K562 (cell line): ENCODE results near the gene ZNF514. TPM values are rescaled to one million over a fixed set of nuclear protein-coding genes. Genes with fewer than 3 reads are reported as not detected.

Source experiments
- ARID1B ChIP-seq: fragments of 450-650 bp; IDR thresholded peaks from 2 replicates; pipeline ENCODE4 v1.6.1; 2016; ENCODE audit warnings: antibody characterized with exemption, mild to moderate bottlenecking, inconsistent platforms
- BRD9 ChIP-seq: fragments of 450-650 bp; IDR thresholded peaks from 2 replicates; pipeline ENCODE4 v1.6.1; 2018; ENCODE audit warnings: low read depth; ENCODE audit not compliant: partially characterized antibody
- DIDO1 ChIP-seq: fragments of 450-650 bp; IDR thresholded peaks from 2 replicates; pipeline ENCODE4 v1.6.1; 2016; ENCODE audit warnings: low read depth, missing biosample characterization, missing genetic modification characterization
- HCFC1 ChIP-seq: IDR thresholded peaks from 2 replicates; pipeline ENCODE4 v1.6.1; 2012; ENCODE audit warnings: low read depth, low read length, improper control_type of control experiment
- HDAC1 ChIP-seq, 2 experiments: fragments of 450-650 bp; IDR thresholded peaks; 2 replicates each; pipeline ENCODE4 v1.6.1; 2016 to 2017; ENCODE audit warnings: inconsistent platforms in 1 of 2, mild to moderate bottlenecking in 1 of 2, moderate library complexity in 1 of 2
- LEF1 ChIP-seq: fragments of 450-650 bp; IDR thresholded peaks from 2 replicates; pipeline ENCODE4 v1.6.1; 2016; ENCODE audit warnings: mild to moderate bottlenecking
- MCM5 ChIP-seq: fragments of 450-650 bp; IDR thresholded peaks from 2 replicates; pipeline ENCODE4 v1.6.1; 2016; ENCODE audit warnings: low read depth
- NRF1 ChIP-seq, 2 experiments: fragments of 450-650 bp; IDR thresholded peaks in 1 of 2; conservative IDR thresholded peaks in 1 of 2; 2 replicates each; pipeline ENCODE4 v1.6.1; 2014; ENCODE audit warnings: mild to moderate bottlenecking in 2 of 2
- PHF20 ChIP-seq: fragments of 450-650 bp; IDR thresholded peaks from 2 replicates; pipeline ENCODE4 v1.6.1; 2018; ENCODE audit not compliant: partially characterized antibody
- RAD21 ChIP-seq, 2 experiments: fragments of 250-450 bp in 1 of 2; fragments of 450-650 bp in 1 of 2; sonication (Bioruptor Pico) in 1 of 2; formaldehyde crosslinking in 1 of 2; IDR thresholded peaks in 1 of 2; conservative IDR thresholded peaks in 1 of 2; 2 replicates each; pipeline versions ENCODE4 v1.4.0 to v1.8.0; 2020 to 2022; ENCODE audit warnings: mild to moderate bottlenecking in 2 of 2, moderate library complexity in 1 of 2
- RUNX1 ChIP-seq: sonication (generic); IDR thresholded peaks from 2 replicates; pipeline ENCODE4 v1.6.1; 2016; ENCODE audit warnings: antibody characterized with exemption, low read depth
- ZNF224 ChIP-seq: sonication (generic); formaldehyde crosslinking; IDR thresholded peaks from 2 replicates; pipeline ENCODE4 v1.8.0; 2022; ENCODE audit warnings: mild to moderate bottlenecking, missing genetic modification reagents
- polyA plus RNA-seq, 8 experiments: library from polyadenylated mRNA; depleted of rRNA in 4 of 8; stranded (reverse) in 5 of 8; unstranded in 3 of 8; fragments of >200 nt; fragmentation: Nextera tagmentation in 2 of 8; fragmentation: Illumina TruSeq in 1 of 8; extraction: Ambion mirVana in 2 of 8; extraction: Trizol in 1 of 8; gene quantifications; 2 replicates each; pipeline versions ENCODE4 v1.2.1 to v1.2.3, GENCODE V29; 2011 to 2014; ENCODE audit warnings: inconsistent platforms in 1 of 8, missing spikeins in 1 of 8
- total RNA-seq, 7 experiments: library from RNA; depleted of rRNA in 6 of 7; stranded (reverse); fragments of >200 nt in 6 of 7; fragmentation: Illumina TruSeq in 2 of 7; extraction: Trizol in 2 of 7; gene quantifications; 2 replicates each; pipeline versions ENCODE4 v1.2.1 to v1.2.3, GENCODE V29; 2011 to 2021; ENCODE audit warnings: low replicate concordance in 1 of 7
- TF ChIP-seq, protein P1 (sequence below): fragments of 200-800 bp; sonication (Bioruptor generic); IDR thresholded peaks from 2 replicates; pipeline ENCODE4 v1.6.1; 2016; ENCODE audit warnings: missing genetic modification characterization, missing compliant biosample characterization
- TF ChIP-seq, protein P2 (sequence below): fragments of 200-800 bp; sonication (Bioruptor generic); IDR thresholded peaks from 2 replicates; pipeline ENCODE4 v1.6.1; 2017; ENCODE audit warnings: missing genetic modification characterization, missing compliant biosample characterization
- TF ChIP-seq, protein P3 (sequence below): sonication (generic); formaldehyde crosslinking; IDR thresholded peaks from 2 replicates; pipeline ENCODE4 v1.8.0; 2022; ENCODE audit warnings: mild to moderate bottlenecking, missing genetic modification reagents
- TF ChIP-seq, protein P4 (sequence below): fragments of 450-650 bp; formaldehyde crosslinking; conservative IDR thresholded peaks from 2 replicates; pipeline ENCODE4 v1.4.0; 2022; ENCODE audit warnings: mild to moderate bottlenecking, missing genetic modification characterization
- TF ChIP-seq, protein P5 (sequence below): sonication (generic); formaldehyde crosslinking; IDR thresholded peaks from 2 replicates; pipeline ENCODE4 v1.8.0; 2022; ENCODE audit warnings: mild to moderate bottlenecking, low read depth, missing genetic modification reagents

The ZNF514 gene
- total and polyA plus RNA-seq, 9 of the 15 experiments (the other 6 are each of a cell fraction or from before 2014, with no cell fraction given) = 7.5 to 17.7 (median 11.4) TPM

DNA sequence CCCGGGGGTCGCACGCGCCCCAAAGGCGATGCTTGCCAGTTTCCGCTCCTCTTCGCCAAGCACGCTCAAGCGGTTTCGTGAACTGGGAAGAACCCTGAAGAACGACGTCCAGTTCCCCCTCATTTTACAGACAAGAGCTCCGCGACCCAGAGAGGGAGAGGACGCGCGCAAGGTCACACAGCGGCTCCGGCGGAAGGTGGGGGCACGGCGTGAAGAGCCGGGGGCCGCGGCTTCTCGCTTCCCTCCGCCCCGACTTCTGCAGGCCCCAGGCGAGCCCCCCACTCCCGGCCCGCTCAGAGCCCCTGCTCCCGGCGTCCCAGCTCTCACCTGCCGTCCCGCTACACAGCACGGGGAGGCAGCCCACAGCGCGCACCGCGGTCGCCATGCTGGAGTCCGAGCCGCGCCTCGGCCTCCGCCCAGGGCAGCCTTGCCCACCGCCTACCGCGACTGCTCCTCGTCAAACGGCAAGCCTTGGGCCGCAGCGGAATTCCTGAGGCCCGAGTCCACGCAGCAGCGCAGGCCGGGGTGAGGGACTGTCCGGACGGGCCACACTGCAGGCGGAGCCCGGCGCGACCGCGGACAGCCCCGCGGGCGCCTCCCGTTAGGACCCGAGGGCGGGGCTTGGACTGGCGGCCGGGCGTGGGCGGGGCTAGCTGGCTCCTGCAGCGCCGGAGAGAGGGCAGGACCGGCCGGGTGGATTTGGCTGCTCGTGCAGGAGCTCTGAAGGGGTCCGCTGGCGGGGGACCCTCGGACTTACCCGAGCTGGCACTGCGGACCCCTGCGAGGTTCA, 38.0 kb downstream of the ZNF514 start, which contains the start of gene MRPS5 (continued):
- TF ChIP-seq, protein P1, sequence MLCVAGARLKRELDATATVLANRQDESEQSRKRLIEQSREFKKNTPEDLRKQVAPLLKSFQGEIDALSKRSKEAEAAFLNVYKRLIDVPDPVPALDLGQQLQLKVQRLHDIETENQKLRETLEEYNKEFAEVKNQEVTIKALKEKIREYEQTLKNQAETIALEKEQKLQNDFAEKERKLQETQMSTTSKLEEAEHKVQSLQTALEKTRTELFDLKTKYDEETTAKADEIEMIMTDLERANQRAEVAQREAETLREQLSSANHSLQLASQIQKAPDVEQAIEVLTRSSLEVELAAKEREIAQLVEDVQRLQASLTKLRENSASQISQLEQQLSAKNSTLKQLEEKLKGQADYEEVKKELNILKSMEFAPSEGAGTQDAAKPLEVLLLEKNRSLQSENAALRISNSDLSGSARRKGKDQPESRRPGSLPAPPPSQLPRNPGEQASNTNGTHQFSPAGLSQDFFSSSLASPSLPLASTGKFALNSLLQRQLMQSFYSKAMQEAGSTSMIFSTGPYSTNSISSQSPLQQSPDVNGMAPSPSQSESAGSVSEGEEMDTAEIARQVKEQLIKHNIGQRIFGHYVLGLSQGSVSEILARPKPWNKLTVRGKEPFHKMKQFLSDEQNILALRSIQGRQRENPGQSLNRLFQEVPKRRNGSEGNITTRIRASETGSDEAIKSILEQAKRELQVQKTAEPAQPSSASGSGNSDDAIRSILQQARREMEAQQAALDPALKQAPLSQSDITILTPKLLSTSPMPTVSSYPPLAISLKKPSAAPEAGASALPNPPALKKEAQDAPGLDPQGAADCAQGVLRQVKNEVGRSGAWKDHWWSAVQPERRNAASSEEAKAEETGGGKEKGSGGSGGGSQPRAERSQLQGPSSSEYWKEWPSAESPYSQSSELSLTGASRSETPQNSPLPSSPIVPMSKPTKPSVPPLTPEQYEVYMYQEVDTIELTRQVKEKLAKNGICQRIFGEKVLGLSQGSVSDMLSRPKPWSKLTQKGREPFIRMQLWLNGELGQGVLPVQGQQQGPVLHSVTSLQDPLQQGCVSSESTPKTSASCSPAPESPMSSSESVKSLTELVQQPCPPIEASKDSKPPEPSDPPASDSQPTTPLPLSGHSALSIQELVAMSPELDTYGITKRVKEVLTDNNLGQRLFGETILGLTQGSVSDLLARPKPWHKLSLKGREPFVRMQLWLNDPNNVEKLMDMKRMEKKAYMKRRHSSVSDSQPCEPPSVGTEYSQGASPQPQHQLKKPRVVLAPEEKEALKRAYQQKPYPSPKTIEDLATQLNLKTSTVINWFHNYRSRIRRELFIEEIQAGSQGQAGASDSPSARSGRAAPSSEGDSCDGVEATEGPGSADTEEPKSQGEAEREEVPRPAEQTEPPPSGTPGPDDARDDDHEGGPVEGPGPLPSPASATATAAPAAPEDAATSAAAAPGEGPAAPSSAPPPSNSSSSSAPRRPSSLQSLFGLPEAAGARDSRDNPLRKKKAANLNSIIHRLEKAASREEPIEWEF (CRISPR knock-in tag) = no peak
- no peak for TF ChIP-seq LEF1
- peak; percentile 63 for TF ChIP-seq HCFC1
- TF ChIP-seq, protein P2, sequence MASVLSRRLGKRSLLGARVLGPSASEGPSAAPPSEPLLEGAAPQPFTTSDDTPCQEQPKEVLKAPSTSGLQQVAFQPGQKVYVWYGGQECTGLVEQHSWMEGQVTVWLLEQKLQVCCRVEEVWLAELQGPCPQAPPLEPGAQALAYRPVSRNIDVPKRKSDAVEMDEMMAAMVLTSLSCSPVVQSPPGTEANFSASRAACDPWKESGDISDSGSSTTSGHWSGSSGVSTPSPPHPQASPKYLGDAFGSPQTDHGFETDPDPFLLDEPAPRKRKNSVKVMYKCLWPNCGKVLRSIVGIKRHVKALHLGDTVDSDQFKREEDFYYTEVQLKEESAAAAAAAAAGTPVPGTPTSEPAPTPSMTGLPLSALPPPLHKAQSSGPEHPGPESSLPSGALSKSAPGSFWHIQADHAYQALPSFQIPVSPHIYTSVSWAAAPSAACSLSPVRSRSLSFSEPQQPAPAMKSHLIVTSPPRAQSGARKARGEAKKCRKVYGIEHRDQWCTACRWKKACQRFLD (CRISPR knock-in tag) = peak; percentile 76
- peak in 1 of 2 experiments; percentile 14; a peak in 1 of 4 replicates for TF ChIP-seq RAD21 (CRISPR knock-in tag; conservative IDR thresholded peaks at IDR 0.05 in 1 of 2, IDR thresholded peaks at IDR 0.05 in 1 of 2)
- TF ChIP-seq MCM5 = no peak
- TF ChIP-seq HDAC1 (IDR thresholded peaks at IDR 0.05) = peak in 1 of 2 experiments; percentile 67; a peak in 2 of 4 replicates
- peak; percentile 88 for TF ChIP-seq BRD9
- TF ChIP-seq NRF1 (conservative IDR thresholded peaks at IDR 0.05 in 1 of 2, IDR thresholded peaks at IDR 0.05 in 1 of 2) = peak; percentile 53 to 65
- peak; percentile 63 for TF ChIP-seq PHF20
- no peak for TF ChIP-seq RUNX1
- peak; percentile 27; the same call in 1 of the 2 replicates for TF ChIP-seq DIDO1
- no peak for TF ChIP-seq ARID1B
- TF ChIP-seq, protein P3, sequence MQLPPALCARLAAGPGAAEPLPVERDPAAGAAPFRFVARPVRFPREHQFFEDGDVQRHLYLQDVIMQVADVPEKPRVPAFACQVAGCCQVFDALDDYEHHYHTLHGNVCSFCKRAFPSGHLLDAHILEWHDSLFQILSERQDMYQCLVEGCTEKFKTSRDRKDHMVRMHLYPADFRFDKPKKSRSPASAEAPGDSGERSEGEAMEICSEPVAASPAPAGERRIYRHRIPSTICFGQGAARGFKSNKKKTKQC (CRISPR knock-in tag) = peak; percentile 61; the same call in 1 of the 2 replicates
- TF ChIP-seq ZNF224 (CRISPR knock-in tag) = no peak
- TF ChIP-seq, protein P4, sequence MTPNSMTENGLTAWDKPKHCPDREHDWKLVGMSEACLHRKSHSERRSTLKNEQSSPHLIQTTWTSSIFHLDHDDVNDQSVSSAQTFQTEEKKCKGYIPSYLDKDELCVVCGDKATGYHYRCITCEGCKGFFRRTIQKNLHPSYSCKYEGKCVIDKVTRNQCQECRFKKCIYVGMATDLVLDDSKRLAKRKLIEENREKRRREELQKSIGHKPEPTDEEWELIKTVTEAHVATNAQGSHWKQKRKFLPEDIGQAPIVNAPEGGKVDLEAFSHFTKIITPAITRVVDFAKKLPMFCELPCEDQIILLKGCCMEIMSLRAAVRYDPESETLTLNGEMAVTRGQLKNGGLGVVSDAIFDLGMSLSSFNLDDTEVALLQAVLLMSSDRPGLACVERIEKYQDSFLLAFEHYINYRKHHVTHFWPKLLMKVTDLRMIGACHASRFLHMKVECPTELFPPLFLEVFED (CRISPR knock-in tag) = no peak
- TF ChIP-seq, protein P5, sequence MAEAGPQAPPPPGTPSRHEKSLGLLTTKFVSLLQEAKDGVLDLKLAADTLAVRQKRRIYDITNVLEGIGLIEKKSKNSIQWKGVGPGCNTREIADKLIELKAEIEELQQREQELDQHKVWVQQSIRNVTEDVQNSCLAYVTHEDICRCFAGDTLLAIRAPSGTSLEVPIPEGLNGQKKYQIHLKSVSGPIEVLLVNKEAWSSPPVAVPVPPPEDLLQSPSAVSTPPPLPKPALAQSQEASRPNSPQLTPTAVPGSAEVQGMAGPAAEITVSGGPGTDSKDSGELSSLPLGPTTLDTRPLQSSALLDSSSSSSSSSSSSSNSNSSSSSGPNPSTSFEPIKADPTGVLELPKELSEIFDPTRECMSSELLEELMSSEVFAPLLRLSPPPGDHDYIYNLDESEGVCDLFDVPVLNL (CRISPR knock-in tag) = 0 out of 2 replicates have a peak, but pooled peaks have one; percentile 39
